ENCODE data around the gene RANBP9. TPM values are rescaled to one million over a fixed set of nuclear protein-coding genes. Genes with fewer than 3 reads are reported as not detected.

Gene RANBP9
- polyA plus RNA-seq, 1 experiment = 14.4 TPM

DNA sequence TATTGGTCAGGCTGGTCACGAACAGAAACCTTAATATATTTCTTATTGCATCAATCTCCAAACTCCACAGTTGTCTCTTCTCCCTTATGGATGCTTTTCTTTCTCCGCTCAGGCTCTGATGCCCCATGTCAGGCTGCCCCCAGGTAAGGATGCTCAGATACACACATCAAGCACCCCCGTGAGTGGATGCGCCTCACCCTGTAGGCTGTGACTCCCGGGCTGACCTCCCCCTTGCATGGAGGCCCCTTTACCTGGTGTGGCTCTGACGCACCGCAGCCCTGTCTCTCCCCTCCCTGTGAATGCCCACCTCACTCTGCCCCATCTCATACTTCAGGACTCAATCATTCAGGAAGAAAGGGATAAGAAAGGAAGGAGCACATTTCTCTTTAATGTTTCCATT is 19.1 kb upstream of the RANBP9 start:
- ChIA-PET POLR2A (no interaction called here), CTCF (interaction anchor here (1.0 to 1.3 kb wide), 2 partner anchors 14 to 30 kb away, joined by 3 read pairs; no protein-coding TSS in a partner anchor)
- DNase-seq (ENCODE audit: low read depth) = no peak
- no peaks in the 10 kb centered on the region for H3K27me3 ChIP-seq (ENCODE audit: control insufficient read depth, insufficient read depth, low read length)
- TF ChIP-seq, protein P1, sequence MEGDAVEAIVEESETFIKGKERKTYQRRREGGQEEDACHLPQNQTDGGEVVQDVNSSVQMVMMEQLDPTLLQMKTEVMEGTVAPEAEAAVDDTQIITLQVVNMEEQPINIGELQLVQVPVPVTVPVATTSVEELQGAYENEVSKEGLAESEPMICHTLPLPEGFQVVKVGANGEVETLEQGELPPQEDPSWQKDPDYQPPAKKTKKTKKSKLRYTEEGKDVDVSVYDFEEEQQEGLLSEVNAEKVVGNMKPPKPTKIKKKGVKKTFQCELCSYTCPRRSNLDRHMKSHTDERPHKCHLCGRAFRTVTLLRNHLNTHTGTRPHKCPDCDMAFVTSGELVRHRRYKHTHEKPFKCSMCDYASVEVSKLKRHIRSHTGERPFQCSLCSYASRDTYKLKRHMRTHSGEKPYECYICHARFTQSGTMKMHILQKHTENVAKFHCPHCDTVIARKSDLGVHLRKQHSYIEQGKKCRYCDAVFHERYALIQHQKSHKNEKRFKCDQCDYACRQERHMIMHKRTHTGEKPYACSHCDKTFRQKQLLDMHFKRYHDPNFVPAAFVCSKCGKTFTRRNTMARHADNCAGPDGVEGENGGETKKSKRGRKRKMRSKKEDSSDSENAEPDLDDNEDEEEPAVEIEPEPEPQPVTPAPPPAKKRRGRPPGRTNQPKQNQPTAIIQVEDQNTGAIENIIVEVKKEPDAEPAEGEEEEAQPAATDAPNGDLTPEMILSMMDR (IDR thresholded peaks at IDR 0.05; ENCODE audit: insufficient read depth, low read depth, low read length) = no peak
- H3K4me3 ChIP-seq (ENCODE audit: low read depth, low read length) = no peak overlapping the region
- H3K36me3 ChIP-seq (ENCODE audit: control insufficient read depth, insufficient read depth, low read length) = no peaks in the 10 kb centered on the region

DNA sequence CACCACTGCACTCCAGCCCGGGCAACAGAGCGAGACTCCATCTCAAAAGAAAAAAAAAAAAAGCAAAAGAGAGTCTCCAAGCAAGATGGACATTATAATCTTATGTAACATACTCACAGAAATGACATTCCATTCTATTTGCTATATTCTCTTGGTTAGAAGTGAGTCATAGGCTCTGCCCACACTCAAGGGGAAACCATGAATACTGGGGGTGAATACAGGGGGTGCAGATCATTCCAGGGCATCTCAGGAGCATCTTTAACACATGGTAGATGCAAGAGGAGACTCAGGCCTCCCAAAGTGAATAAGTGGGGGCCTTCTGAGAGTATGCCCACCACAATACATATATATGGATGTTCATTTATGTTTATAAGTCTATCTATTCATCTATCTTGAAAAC is 18.3 kb upstream of the RANBP9 start:
- no peak for DNase-seq (ENCODE audit: low read depth)
- POLR2A ChIA-PET = no interaction called here
- Histone ChIP-seq H3K36me3 (ENCODE audit: control insufficient read depth, insufficient read depth, low read length) (no peaks in the 10 kb centered on the region), H3K27me3 (ENCODE audit: control insufficient read depth, insufficient read depth, low read length) (no peaks in the 10 kb centered on the region), H3K4me3 (ENCODE audit: low read depth, low read length) (no peak overlapping the region)
- CTCF ChIA-PET = no interaction called here
- TF ChIP-seq, protein P1 (IDR thresholded peaks at IDR 0.05; ENCODE audit: insufficient read depth, low read depth, low read length) = no peak

- CTCF ChIA-PET = no interaction called here
- POLR2A ChIA-PET = no interaction called here
Measured at GRCh38 chr6:13725570-13725969, 13.9 kb upstream of the RANBP9 start.

DNA sequence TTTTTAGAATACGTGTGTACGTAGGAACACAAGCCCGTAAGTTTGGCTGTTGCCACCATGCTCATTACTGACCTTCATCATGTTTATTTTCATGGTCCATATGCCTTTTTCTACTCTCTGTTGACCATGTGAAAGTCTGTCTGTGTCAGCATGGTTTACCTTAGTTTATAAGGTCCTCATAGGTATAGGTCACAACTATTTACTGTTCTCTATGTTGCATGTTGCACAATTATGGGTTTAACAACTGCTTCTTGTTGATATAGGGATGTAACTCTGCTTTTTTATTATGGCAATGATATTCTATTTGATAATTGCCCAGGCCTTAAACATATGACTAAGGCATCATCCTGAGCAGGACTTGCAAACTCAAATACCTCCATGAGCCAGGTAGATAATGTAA is 13.4 kb upstream of the RANBP9 start:
- H3K4me3 ChIP-seq (ENCODE audit: low read depth, low read length) = no peak overlapping the region
- TF ChIP-seq, protein P1 (IDR thresholded peaks at IDR 0.05; ENCODE audit: insufficient read depth, low read depth, low read length) = no peak
- H3K27me3 ChIP-seq (ENCODE audit: control insufficient read depth, insufficient read depth, low read length) = no peaks in the 10 kb centered on the region
- no peak for DNase-seq (ENCODE audit: low read depth)
- H3K36me3 ChIP-seq (ENCODE audit: control insufficient read depth, insufficient read depth, low read length) = no peaks in the 10 kb centered on the region
- CTCF ChIA-PET = no interaction called here
- POLR2A ChIA-PET = no interaction called here

More at GRCh38 chr6:13725570-13725969, 13.9 kb upstream of the RANBP9 start:
- H3K27me3 ChIP-seq (ENCODE audit: control insufficient read depth, insufficient read depth, low read length) = no peaks in the 10 kb centered on the region
- no peak for DNase-seq (ENCODE audit: low read depth)
- no peak overlapping the region for H3K4me3 ChIP-seq (ENCODE audit: low read depth, low read length)
- no peaks in the 10 kb centered on the region for H3K36me3 ChIP-seq (ENCODE audit: control insufficient read depth, insufficient read depth, low read length)
- TF ChIP-seq, protein P1 (IDR thresholded peaks at IDR 0.05; ENCODE audit: insufficient read depth, low read depth, low read length) = no peak

DNA sequence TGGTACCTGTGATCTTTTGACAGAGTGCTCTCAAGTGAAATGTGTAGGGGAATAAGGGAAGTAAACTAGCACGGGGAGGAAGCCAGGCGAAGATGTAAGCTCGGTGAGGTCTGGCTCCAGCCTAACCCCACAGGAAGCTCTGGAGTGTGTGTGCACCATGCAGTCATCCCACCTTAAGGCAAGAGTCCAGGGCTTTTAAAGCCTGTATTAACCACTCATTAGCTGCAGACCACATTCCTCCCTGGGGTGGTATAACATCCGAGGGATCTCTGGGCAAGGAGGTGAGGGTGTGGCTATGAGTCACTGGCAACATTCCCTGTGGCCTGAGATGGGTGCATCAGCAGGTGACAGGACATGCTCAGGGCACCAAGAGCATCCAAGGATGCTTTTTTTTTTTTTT is 12.5 kb upstream of the RANBP9 start:
- ChIA-PET POLR2A (no interaction called here), CTCF (no interaction called here)
- DNase-seq (ENCODE audit: low read depth) = no peak

More for the DNA sequence above, 12.5 kb upstream of the RANBP9 start:
- Histone ChIP-seq H3K36me3 (ENCODE audit: control insufficient read depth, insufficient read depth, low read length) (no peaks in the 10 kb centered on the region), H3K27me3 (ENCODE audit: control insufficient read depth, insufficient read depth, low read length) (no peaks in the 10 kb centered on the region), H3K4me3 (ENCODE audit: low read depth, low read length) (no peak overlapping the region)
- TF ChIP-seq, protein P1 (IDR thresholded peaks at IDR 0.05; ENCODE audit: insufficient read depth, low read depth, low read length) = no peak
